Measurements from ENCODE around the gene SELENON.

GRCh38 chr1:25861316-25862286 lies 61.6 kb downstream of the SELENON start:
- TF ChIP-seq TEAD4 (IDR thresholded peaks at IDR 0.05) (no peak), RAD21 (IDR thresholded peaks at IDR 0.05; ENCODE audit: low read depth) (no peak), NFIC (IDR thresholded peaks at IDR 0.05) (no peak), REST (IDR thresholded peaks at IDR 0.05; ENCODE audit: low read depth) (no peak), MAX (IDR thresholded peaks at IDR 0.05) (no peak), CREB1 (IDR thresholded peaks at IDR 0.05; ENCODE audit: low read depth) (no peak), TAF1 (IDR thresholded peaks at IDR 0.05; ENCODE audit: low read depth) (no peak), EP300 (IDR thresholded peaks at IDR 0.05; ENCODE audit: borderline replicate concordance) (no peak), CEBPB (IDR thresholded peaks at IDR 0.05) (no peak)
